GM23338 (cell line): ENCODE results near the gene MXRA5. TPM values are rescaled to one million over a fixed set of nuclear protein-coding genes. Genes with fewer than 3 reads are reported as not detected.

Experiments used
- ATAC-seq: fragments of 200-7000 bp; cut with Tn5 transposase; 3 replicates; pipeline ENCODE4 v1.9.1; 2020
- DNase-seq: peaks from one replicate; pipeline ENCODE4 v3.0.0-alpha.2; 2015; ENCODE audit warnings: low spot score
- H2AFZ ChIP-seq: fragments of 200-600 bp; sonication (generic); 2 replicates; pipeline ENCODE4 v1.8.0; 2016; ENCODE audit warnings: antibody characterized with exemption, mild to moderate bottlenecking, moderate library complexity
- H3F3A ChIP-seq: fragments of 200-600 bp; sonication (generic); replicated peaks from 2 replicates; pipeline ENCODE4 v1.8.0; 2017; ENCODE audit warnings: antibody characterized with exemption, mixed run types, low read depth
- H3K27ac ChIP-seq: fragments of 200-600 bp; sonication (generic); 2 replicates; pipeline ENCODE4 v1.6.1; 2016; ENCODE audit warnings: low read depth
- H3K27me3 ChIP-seq: fragments of 200-600 bp; sonication (generic); 2 replicates; pipeline ENCODE4 v1.8.0; 2016; ENCODE audit warnings: mild to moderate bottlenecking, mixed run types, moderate library complexity; ENCODE audit not compliant: insufficient read depth
- H3K36me3 ChIP-seq: fragments of 200-600 bp; sonication (generic); 2 replicates; pipeline ENCODE4 v1.8.0; 2016; ENCODE audit warnings: mild to moderate bottlenecking; ENCODE audit not compliant: insufficient read depth
- H3K4me1 ChIP-seq: fragments of 200-600 bp; sonication (generic); 2 replicates; pipeline ENCODE4 v1.8.0; 2016; ENCODE audit warnings: mild to moderate bottlenecking, moderate library complexity; ENCODE audit not compliant: insufficient read depth
- H3K4me2 ChIP-seq: fragments of 200-600 bp; sonication (generic); 2 replicates; pipeline ENCODE4 v1.7.1; 2017; ENCODE audit warnings: mixed run types
- H3K4me3 ChIP-seq: fragments of 200-600 bp; sonication (generic); 2 replicates; pipeline ENCODE4 v1.6.1; 2016; ENCODE audit warnings: mixed run types
- H3K79me2 ChIP-seq: fragments of 200-600 bp; sonication (generic); replicated peaks from 2 replicates; pipeline ENCODE4 v1.8.0; 2017; ENCODE audit warnings: mild to moderate bottlenecking; ENCODE audit not compliant: insufficient read depth
- H3K9me2 ChIP-seq: fragments of 200-600 bp; sonication (generic); 2 replicates; pipeline ENCODE4 v1.8.0; 2017; ENCODE audit not compliant: insufficient read depth
- H4K20me1 ChIP-seq: fragments of 200-600 bp; sonication (generic); replicated peaks from 2 replicates; pipeline ENCODE4 v1.8.0; 2017; ENCODE audit warnings: mild to moderate bottlenecking; ENCODE audit not compliant: insufficient read depth
- H3K27ac Mint-ChIP-seq: 2 replicates; pipeline ENCODE4 v1.8.0; 2020; ENCODE audit warnings: inconsistent platforms, mild to moderate bottlenecking, moderate library complexity, mixed read lengths
- H3K27me3 Mint-ChIP-seq: 3 replicates; pipeline ENCODE4 v1.8.0; 2022; ENCODE audit warnings: low read depth, mild to moderate bottlenecking, moderate library complexity, mixed read lengths, inconsistent platforms; ENCODE audit not compliant: insufficient read depth, poor library complexity
- H3K36me3 Mint-ChIP-seq: 3 replicates; pipeline ENCODE4 v1.8.0; 2021; ENCODE audit warnings: low read depth, mild to moderate bottlenecking, inconsistent platforms, moderate library complexity, mixed read lengths
- H3K4me1 Mint-ChIP-seq: 3 replicates; pipeline ENCODE4 v1.8.0; 2020; ENCODE audit warnings: mild to moderate bottlenecking, inconsistent platforms, mixed read lengths
- H3K4me3 Mint-ChIP-seq: 3 replicates; pipeline ENCODE4 v1.8.0; 2021; ENCODE audit warnings: moderate library complexity, mild to moderate bottlenecking, inconsistent platforms, mixed read lengths
- H3K9me3 Mint-ChIP-seq: 3 replicates; pipeline ENCODE4 v1.8.0; 2020; ENCODE audit warnings: moderate library complexity, mild to moderate bottlenecking, inconsistent platforms, mixed read lengths
- CREB1 ChIP-seq: fragments of 250-450 bp; sonication (Bioruptor Pico); IDR thresholded peaks from 2 replicates; pipeline ENCODE4 v1.5.0; 2020; ENCODE audit warnings: low read depth, mild to moderate bottlenecking, moderate library complexity
- CTCF ChIP-seq, 2 experiments: fragments of 200-600 bp in 1 of 2; sonication (generic) in 1 of 2; conservative IDR thresholded peaks; 2 replicates each; pipeline versions ENCODE4 v1.5.1 to v1.6.1; 2016 to 2017; ENCODE audit warnings: antibody characterized with exemption in 2 of 2, low read depth in 2 of 2, mild to moderate bottlenecking in 2 of 2, moderate library complexity in 1 of 2
- ETS1 ChIP-seq: IDR thresholded peaks from 2 replicates; pipeline ENCODE4 v1.6.1; 2016; ENCODE audit warnings: antibody characterized with exemption
- EZH2 ChIP-seq: fragments of 200-600 bp; sonication (generic); IDR thresholded peaks from one replicate; pipeline ENCODE4 v1.8.0; 2017; ENCODE audit warnings: antibody characterized with exemption, mild to moderate bottlenecking, low read depth; ENCODE audit not compliant: unreplicated experiment
- EZH2phosphoT487 ChIP-seq: fragments of 200-600 bp; sonication (generic); IDR thresholded peaks from one replicate; pipeline ENCODE4 v1.8.1; 2018; ENCODE audit warnings: antibody characterized with exemption; ENCODE audit not compliant: unreplicated experiment
- JUNB ChIP-seq: IDR thresholded peaks from one replicate; pipeline ENCODE4 v1.6.1; 2016; ENCODE audit warnings: antibody characterized with exemption; ENCODE audit not compliant: unreplicated experiment
- NANOG ChIP-seq: IDR thresholded peaks from 2 replicates; pipeline ENCODE4 v1.6.1; 2016; ENCODE audit warnings: antibody characterized with exemption, borderline replicate concordance
- POLR2AphosphoS5 ChIP-seq: IDR thresholded peaks from 2 replicates; pipeline ENCODE4 v1.6.1; 2016; ENCODE audit warnings: antibody characterized with exemption, low read depth
- REST ChIP-seq: IDR thresholded peaks from one replicate; pipeline ENCODE4 v1.6.1; 2018; ENCODE audit warnings: antibody characterized with exemption; ENCODE audit not compliant: unreplicated experiment
- STAT1 ChIP-seq: IDR thresholded peaks from one replicate; pipeline ENCODE4 v1.6.1; 2016; ENCODE audit warnings: antibody characterized with exemption; ENCODE audit not compliant: unreplicated experiment
- ZNF114 ChIP-seq: fragments of 250-450 bp; sonication (Bioruptor Pico); IDR thresholded peaks from 2 replicates; pipeline ENCODE4 v1.5.0; 2020; ENCODE audit warnings: mild to moderate bottlenecking, moderate library complexity
- ZNF331 ChIP-seq: fragments of 250-450 bp; sonication (Bioruptor Pico); IDR thresholded peaks from 2 replicates; pipeline ENCODE4 v1.5.0; 2020; ENCODE audit warnings: low read depth, mild to moderate bottlenecking, moderate library complexity
- polyA plus RNA-seq: library from polyadenylated mRNA; unstranded; fragments of >200 nt; fragmentation: Nextera tagmentation; extraction: Ambion mirVana; gene quantifications from 2 replicates; pipeline ENCODE4 v1.2.1, GENCODE V29; 2016
- total RNA-seq: library from RNA; depleted of rRNA; stranded (reverse); fragments of >200 nt; shearing (Covaris generic); gene quantifications from 2 replicates; pipeline ENCODE4 v1.2.3, GENCODE V29; 2014
- TF ChIP-seq, protein P1 (sequence below): fragments of 250-450 bp; sonication (Bioruptor Pico); IDR thresholded peaks from 2 replicates; pipeline ENCODE4 v1.5.0; 2020; ENCODE audit warnings: mild to moderate bottlenecking, moderate library complexity

Gene MXRA5
- total and polyA plus RNA-seq, 2 experiments from 2014 or later, result 0.45 to 2.6 TPM

DNA sequence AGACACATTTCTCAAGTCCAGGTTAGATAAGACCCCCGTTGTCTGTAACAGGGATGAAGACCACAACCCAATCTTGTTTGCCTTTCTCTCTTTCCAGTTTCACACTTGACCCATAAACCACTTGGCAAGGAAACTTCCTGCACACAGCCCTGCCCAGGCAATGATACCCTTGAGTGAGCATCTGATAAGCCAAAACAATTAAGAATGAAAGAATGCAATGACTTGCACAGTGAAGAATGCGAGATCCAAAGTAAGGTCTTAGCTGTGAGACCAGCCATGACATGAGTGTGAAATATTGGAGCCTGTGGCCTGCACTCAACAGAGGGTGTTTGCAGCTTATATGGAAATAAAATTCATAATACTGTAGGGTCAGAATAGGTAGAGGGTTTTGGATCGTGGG is 37.9 kb upstream of the MXRA5 start:
- TF ChIP-seq REST (no peak), STAT1 (no peak), EZH2phosphoT487 (no peak), NANOG (no peak), CTCF (conservative IDR thresholded peaks at IDR 0.05; ENCODE audit: low read depth in 2 of 2) (no peak), EZH2 (no peak), POLR2AphosphoS5 (no peak), ZNF114 (CRISPR knock-in tag) (no peak), ZNF331 (CRISPR knock-in tag) (no peak), JUNB (no peak), ETS1 (no peak), CREB1 (CRISPR knock-in tag) (no peak)
- TF ChIP-seq, protein P1, sequence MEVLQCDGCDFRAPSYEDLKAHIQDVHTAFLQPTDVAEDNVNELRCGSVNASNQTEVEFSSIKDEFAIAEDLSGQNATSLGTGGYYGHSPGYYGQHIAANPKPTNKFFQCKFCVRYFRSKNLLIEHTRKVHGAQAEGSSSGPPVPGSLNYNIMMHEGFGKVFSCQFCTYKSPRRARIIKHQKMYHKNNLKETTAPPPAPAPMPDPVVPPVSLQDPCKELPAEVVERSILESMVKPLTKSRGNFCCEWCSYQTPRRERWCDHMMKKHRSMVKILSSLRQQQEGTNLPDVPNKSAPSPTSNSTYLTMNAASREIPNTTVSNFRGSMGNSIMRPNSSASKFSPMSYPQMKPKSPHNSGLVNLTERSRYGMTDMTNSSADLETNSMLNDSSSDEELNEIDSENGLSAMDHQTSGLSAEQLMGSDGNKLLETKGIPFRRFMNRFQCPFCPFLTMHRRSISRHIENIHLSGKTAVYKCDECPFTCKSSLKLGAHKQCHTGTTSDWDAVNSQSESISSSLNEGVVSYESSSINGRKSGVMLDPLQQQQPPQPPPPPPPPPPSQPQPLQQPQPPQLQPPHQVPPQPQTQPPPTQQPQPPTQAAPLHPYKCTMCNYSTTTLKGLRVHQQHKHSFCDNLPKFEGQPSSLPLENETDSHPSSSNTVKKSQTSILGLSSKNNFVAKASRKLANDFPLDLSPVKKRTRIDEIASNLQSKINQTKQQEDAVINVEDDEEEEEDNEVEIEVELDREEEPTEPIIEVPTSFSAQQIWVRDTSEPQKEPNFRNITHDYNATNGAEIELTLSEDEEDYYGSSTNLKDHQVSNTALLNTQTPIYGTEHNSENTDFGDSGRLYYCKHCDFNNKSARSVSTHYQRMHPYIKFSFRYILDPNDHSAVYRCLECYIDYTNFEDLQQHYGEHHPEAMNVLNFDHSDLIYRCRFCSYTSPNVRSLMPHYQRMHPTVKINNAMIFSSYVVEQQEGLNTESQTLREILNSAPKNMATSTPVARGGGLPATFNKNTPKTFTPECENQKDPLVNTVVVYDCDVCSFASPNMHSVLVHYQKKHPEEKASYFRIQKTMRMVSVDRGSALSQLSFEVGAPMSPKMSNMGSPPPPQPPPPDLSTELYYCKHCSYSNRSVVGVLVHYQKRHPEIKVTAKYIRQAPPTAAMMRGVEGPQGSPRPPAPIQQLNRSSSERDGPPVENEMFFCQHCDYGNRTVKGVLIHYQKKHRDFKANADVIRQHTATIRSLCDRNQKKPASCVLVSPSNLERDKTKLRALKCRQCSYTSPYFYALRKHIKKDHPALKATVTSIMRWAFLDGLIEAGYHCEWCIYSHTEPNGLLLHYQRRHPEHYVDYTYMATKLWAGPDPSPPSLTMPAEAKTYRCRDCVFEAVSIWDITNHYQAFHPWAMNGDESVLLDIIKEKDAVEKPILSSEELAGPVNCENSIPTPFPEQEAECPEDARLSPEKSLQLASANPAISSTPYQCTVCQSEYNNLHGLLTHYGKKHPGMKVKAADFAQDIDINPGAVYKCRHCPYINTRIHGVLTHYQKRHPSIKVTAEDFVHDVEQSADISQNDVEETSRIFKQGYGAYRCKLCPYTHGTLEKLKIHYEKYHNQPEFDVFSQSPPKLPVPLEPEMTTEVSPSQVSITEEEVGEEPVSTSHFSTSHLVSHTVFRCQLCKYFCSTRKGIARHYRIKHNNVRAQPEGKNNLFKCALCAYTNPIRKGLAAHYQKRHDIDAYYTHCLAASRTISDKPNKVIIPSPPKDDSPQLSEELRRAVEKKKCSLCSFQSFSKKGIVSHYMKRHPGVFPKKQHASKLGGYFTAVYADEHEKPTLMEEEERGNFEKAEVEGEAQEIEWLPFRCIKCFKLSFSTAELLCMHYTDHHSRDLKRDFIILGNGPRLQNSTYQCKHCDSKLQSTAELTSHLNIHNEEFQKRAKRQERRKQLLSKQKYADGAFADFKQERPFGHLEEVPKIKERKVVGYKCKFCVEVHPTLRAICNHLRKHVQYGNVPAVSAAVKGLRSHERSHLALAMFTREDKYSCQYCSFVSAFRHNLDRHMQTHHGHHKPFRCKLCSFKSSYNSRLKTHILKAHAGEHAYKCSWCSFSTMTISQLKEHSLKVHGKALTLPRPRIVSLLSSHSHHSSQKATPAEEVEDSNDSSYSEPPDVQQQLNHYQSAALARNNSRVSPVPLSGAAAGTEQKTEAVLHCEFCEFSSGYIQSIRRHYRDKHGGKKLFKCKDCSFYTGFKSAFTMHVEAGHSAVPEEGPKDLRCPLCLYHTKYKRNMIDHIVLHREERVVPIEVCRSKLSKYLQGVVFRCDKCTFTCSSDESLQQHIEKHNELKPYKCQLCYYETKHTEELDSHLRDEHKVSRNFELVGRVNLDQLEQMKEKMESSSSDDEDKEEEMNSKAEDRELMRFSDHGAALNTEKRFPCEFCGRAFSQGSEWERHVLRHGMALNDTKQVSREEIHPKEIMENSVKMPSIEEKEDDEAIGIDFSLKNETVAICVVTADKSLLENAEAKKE (CRISPR knock-in tag), result no peak
- Histone ChIP-seq H3K4me3 (no peak overlapping the region), H3K27me3 (no peaks in the 10 kb centered on the region), H4K20me1 (no peaks in the 10 kb centered on the region), H3K79me2 (no peaks in the 10 kb centered on the region), H3K9me2 (no peaks in the 10 kb centered on the region), H2AFZ (no peak overlapping the region), H3K27ac (no peak overlapping the region), H3F3A (no peaks in the 10 kb centered on the region), H3K36me3 (no peaks in the 10 kb centered on the region), H3K4me2 (no peak overlapping the region), H3K4me1 (no peaks in the 10 kb centered on the region)
- no peaks in the 10 kb centered on the region for H3K36me3 Mint-ChIP-seq
- DNase-seq (no peak), ATAC-seq (no peak)
- H3K9me3 Mint-ChIP-seq, result no peaks in the 10 kb centered on the region
- no peaks in the 10 kb centered on the region for H3K27me3 Mint-ChIP-seq
- no peak overlapping the region for H3K27ac Mint-ChIP-seq
- no peaks in the 10 kb centered on the region for H3K4me1 Mint-ChIP-seq
- H3K4me3 Mint-ChIP-seq, result no peak overlapping the region
